HepG2 (cell line): Measurements from ENCODE around the gene ZNF831. TPM values are rescaled to one million over a fixed set of nuclear protein-coding genes. Genes with fewer than 3 reads are reported as not detected.

Experiments
- ATAC-seq: fragments of 200-7000 bp; cut with Tn5 transposase; 3 replicates; pipeline ENCODE4 v1.9.1; 2020; ENCODE audit warnings: mild to moderate bottlenecking, moderate library complexity
- BruUV-seq: library from RNA; stranded (reverse); fragments of 400-500 nt; replicated peaks from 2 replicates; lab custom pipeline; 2021; lab: Mats Ljungman, UMichigan
- CTCF ChIA-PET: fragments of 300-600 bp; formaldehyde crosslinking; extraction: SDS; loops from one replicate; lab custom pipeline; 2021; ENCODE audit warnings: low total read pairs, inconsistent platforms, low intra/inter-chr PET ratio; lab: Yijun Ruan, JAX
- POLR2A ChIA-PET: fragments of 350-600 bp; sonication (Branson Sonifier 250); formaldehyde crosslinking; loops from one replicate; lab custom pipeline; 2020; ENCODE audit warnings: antibody characterized with exemption, inconsistent platforms; lab: Yijun Ruan, JAX
- DNase-seq: peaks from one replicate; pipeline ENCODE4 v3.0.0-alpha.2; 2015; ENCODE audit warnings: low spot score
- FAIRE-seq: peaks from 3 replicates; lab custom pipeline; 2011; peaks lifted over from hg19 to GRCh38; lab: Jason Lieb, UNC
- H2AFZ ChIP-seq: one replicate; pipeline ENCODE4 v1.6.1; 2011; ENCODE audit warnings: low read length, inconsistent platforms
- H3K27ac ChIP-seq: fragments of 300-600 bp; 3 replicates; pipeline ENCODE4 v1.8.0; 2011; ENCODE audit warnings: mixed run types, mild to moderate bottlenecking, mixed read lengths, low read length, inconsistent platforms; ENCODE audit not compliant: insufficient read depth; ENCODE audit errors: extremely low read length
- H3K27me3 ChIP-seq, 2 experiments: fragments of 200-600 bp in 1 of 2; 2 replicates in 1 of 2; 3 replicates in 1 of 2; pipeline versions ENCODE4 v1.6.0 to v1.8.0; 2011; ENCODE audit warnings: low read length in 2 of 2, mild to moderate bottlenecking in 2 of 2, moderate library complexity in 2 of 2, inconsistent platforms in 1 of 2; ENCODE audit not compliant: insufficient read depth in 2 of 2, control insufficient read depth in 1 of 2
- H3K36me3 ChIP-seq, 2 experiments: fragments of 200-600 bp in 1 of 2; replicated peaks in 1 of 2; 2 replicates in 1 of 2; 3 replicates in 1 of 2; pipeline versions ENCODE4 v1.5.1 to v1.8.0; 2011; ENCODE audit warnings: low read length in 2 of 2, inconsistent platforms in 1 of 2; ENCODE audit not compliant: insufficient read depth in 2 of 2, control insufficient read depth in 1 of 2
- H3K4me1 ChIP-seq: 2 replicates; pipeline ENCODE4 v1.5.1; 2012; ENCODE audit warnings: low read length, inconsistent platforms; ENCODE audit not compliant: insufficient read depth
- H3K4me2 ChIP-seq: 2 replicates; pipeline ENCODE4 v1.6.0; 2011; ENCODE audit warnings: low read depth, low read length, inconsistent platforms
- H3K4me3 ChIP-seq, 3 experiments: fragments of 200-600 bp in 1 of 3; sonication (generic), shearing (Covaris generic) in 1 of 3; replicated peaks in 1 of 3; 2 replicates each; pipeline ENCODE4 v1.5.1; 2011 to 2016; ENCODE audit warnings: low read length in 3 of 3, inconsistent platforms in 2 of 3, low read depth in 2 of 3, mild to moderate bottlenecking in 2 of 3, control low read depth in 1 of 3, mixed read lengths in 1 of 3; ENCODE audit not compliant: insufficient read depth in 1 of 3
- H3K79me2 ChIP-seq: one replicate; pipeline ENCODE4 v1.6.1; 2011; ENCODE audit warnings: low read length, inconsistent platforms; ENCODE audit not compliant: insufficient read depth
- H3K9ac ChIP-seq: 2 replicates; pipeline ENCODE4 v1.6.0; 2011; ENCODE audit warnings: mild to moderate bottlenecking, low read depth, low read length, inconsistent platforms; ENCODE audit not compliant: insufficient read depth
- H3K9me3 ChIP-seq: 2 replicates; pipeline ENCODE4 v1.5.1; 2012; ENCODE audit warnings: mild to moderate bottlenecking, low read length
- H4K20me1 ChIP-seq: 2 replicates; pipeline ENCODE4 v1.6.0; 2011; ENCODE audit warnings: inconsistent platforms, mild to moderate bottlenecking, low read length, moderate library complexity; ENCODE audit not compliant: insufficient read depth
- CC2D1A ChIP-seq: sonication (generic); formaldehyde crosslinking; IDR thresholded peaks from 2 replicates; pipeline ENCODE4 v1.8.1; 2023; ENCODE audit warnings: mild to moderate bottlenecking, missing genetic modification reagents
- FOSL2 ChIP-seq: sonication (generic); formaldehyde crosslinking; IDR thresholded peaks from 2 replicates; pipeline ENCODE4 v1.4.0; 2020; ENCODE audit warnings: missing genetic modification reagents
- FOXA3 ChIP-seq: IDR thresholded peaks from 2 replicates; pipeline ENCODE4 v1.6.1; 2016; ENCODE audit warnings: missing genetic modification reagents, missing compliant biosample characterization
- MTA3 ChIP-seq: sonication (generic); formaldehyde crosslinking; IDR thresholded peaks from 2 replicates; pipeline ENCODE4 v1.4.0; 2020; ENCODE audit warnings: missing genetic modification reagents
- RFX5 ChIP-seq: IDR thresholded peaks from 2 replicates; pipeline ENCODE4 v1.6.1; 2011; ENCODE audit warnings: low read depth, low read length, improper control_type of control experiment
- ZBTB7B ChIP-seq: sonication (generic); formaldehyde crosslinking; IDR thresholded peaks from 2 replicates; pipeline ENCODE4 v1.4.0; 2020; ENCODE audit warnings: missing genetic modification reagents
- ZNF280B ChIP-seq: sonication (generic); formaldehyde crosslinking; IDR thresholded peaks from 2 replicates; pipeline ENCODE4 v1.5.0; 2020; ENCODE audit warnings: missing genetic modification reagents, mild to moderate bottlenecking, borderline replicate concordance
- ZNF484 ChIP-seq: sonication (generic); formaldehyde crosslinking; IDR thresholded peaks from 2 replicates; pipeline ENCODE4 v1.5.1; 2020; ENCODE audit warnings: mild to moderate bottlenecking, low read depth, missing genetic modification reagents, borderline replicate concordance
- ZNF510 ChIP-seq: sonication (generic); formaldehyde crosslinking; IDR thresholded peaks from 2 replicates; pipeline ENCODE4 v1.4.0; 2020; ENCODE audit warnings: low read depth, mild to moderate bottlenecking, missing genetic modification reagents
- ZNF83 ChIP-seq: sonication (generic); formaldehyde crosslinking; IDR thresholded peaks from 2 replicates; pipeline ENCODE4 v1.4.0; 2020; ENCODE audit warnings: missing genetic modification reagents, mild to moderate bottlenecking, borderline replicate concordance
- WGBS: methylation state at CpG from one replicate; pipeline ENCODE4 v1.1.6; 2017; ENCODE audit warnings: low lambda C conversion rate; 5-methylcytosine and 5-hydroxymethylcytosine counted together
- in situ Hi-C: cut with HindIII; loops from 2 replicates; pipeline ENCODE4 v1.10.0; 2017; ENCODE audit warnings: low pct_unique_long_range_greater_than_20kb; ENCODE audit not compliant: extremely low pct_ligation_motif_present
- intact Hi-C: fragments of 100-400 bp; cut with micrococcal nuclease; formaldehyde crosslinking; loops from one replicate; pipeline ENCODE4 v1.10.0; 2022; ENCODE audit not compliant: unreplicated experiment
- polyA plus RNA-seq, 8 experiments: library from polyadenylated mRNA; depleted of rRNA in 3 of 8; stranded (reverse) in 7 of 8; unstranded in 1 of 8; fragments of >200 nt; fragmentation: Illumina TruSeq in 4 of 8; extraction: Trizol in 4 of 8; gene quantifications; 2 replicates each; pipeline versions ENCODE4 v1.2.1 to v1.2.3, GENCODE V29; 2011 to 2016; ENCODE audit warnings: low read depth in 4 of 8, missing spikeins in 1 of 8, mixed read lengths in 1 of 8; ENCODE audit not compliant: insufficient read depth in 1 of 8
- total RNA-seq, 5 experiments: library from RNA; depleted of rRNA; stranded (reverse); fragments of >200 nt; fragmentation: Illumina TruSeq; extraction: Trizol; gene quantifications; 2 replicates each; pipeline ENCODE4 v1.2.3, GENCODE V29; 2016; ENCODE audit warnings: low read depth in 1 of 5
- TF ChIP-seq, protein P1 (sequence below): sonication (generic); formaldehyde crosslinking; IDR thresholded peaks from 2 replicates; pipeline ENCODE4 v1.5.1; 2020; ENCODE audit warnings: missing genetic modification reagents, mild to moderate bottlenecking, borderline replicate concordance
- TF ChIP-seq, protein P2 (sequence below): sonication (generic); formaldehyde crosslinking; IDR thresholded peaks from 2 replicates; pipeline ENCODE4 v1.4.0; 2020; ENCODE audit warnings: missing genetic modification reagents
- TF ChIP-seq, protein P3 (sequence below): IDR thresholded peaks from 2 replicates; pipeline ENCODE4 v1.6.1; 2012; ENCODE audit warnings: inconsistent platforms

The ZNF831 gene
- total and polyA plus RNA-seq, 2 of the 13 experiments (the other 11 are each of a cell fraction or from before 2014, with no cell fraction given): not detected

DNA sequence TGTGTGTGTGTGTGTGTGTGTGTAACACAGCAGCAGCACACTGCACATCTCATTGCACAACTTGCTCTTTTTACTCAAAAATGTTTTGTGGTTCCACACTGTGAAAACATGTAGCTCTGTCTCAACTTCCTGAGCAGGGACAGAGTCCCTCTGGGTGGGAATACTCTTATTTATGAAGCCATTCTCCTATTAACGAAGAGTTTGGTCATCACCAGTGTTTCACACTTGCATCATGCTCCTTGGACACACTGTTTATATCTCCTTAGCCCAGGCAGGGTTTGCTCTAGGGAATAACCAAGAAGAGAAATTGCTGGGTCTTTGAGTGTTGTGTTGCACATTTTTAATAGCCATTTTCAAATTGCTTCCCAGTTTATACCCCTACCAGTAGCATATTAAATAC is 53.6 kb downstream of the ZNF831 start (continued):
- TF ChIP-seq, protein P1, sequence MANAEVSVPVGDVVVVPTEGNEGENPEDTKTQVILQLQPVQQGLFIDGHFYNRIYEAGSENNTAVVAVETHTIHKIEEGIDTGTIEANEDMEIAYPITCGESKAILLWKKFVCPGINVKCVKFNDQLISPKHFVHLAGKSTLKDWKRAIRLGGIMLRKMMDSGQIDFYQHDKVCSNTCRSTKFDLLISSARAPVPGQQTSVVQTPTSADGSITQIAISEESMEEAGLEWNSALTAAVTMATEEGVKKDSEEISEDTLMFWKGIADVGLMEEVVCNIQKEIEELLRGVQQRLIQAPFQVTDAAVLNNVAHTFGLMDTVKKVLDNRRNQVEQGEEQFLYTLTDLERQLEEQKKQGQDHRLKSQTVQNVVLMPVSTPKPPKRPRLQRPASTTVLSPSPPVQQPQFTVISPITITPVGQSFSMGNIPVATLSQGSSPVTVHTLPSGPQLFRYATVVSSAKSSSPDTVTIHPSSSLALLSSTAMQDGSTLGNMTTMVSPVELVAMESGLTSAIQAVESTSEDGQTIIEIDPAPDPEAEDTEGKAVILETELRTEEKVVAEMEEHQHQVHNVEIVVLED: no peak
- TF ChIP-seq RFX5: no peak
- no peak for TF ChIP-seq MTA3 (CRISPR knock-in tag)
- TF ChIP-seq CC2D1A (CRISPR knock-in tag): no peak
- no peak for TF ChIP-seq FOXA3 (CRISPR knock-in tag)
- TF ChIP-seq FOSL2 (CRISPR knock-in tag): no peak
- TF ChIP-seq ZNF280B: no peak
- no peak for TF ChIP-seq ZNF510
- TF ChIP-seq ZNF83 (CRISPR knock-in tag): no peak
- TF ChIP-seq, all 625 proteins: peak for 0

GRCh38 chr20:59217794-59218280 is 54.2 kb downstream of the ZNF831 start:
- no TSS peak for BruUV-seq
- Histone ChIP-seq H3K27ac (no peak overlapping the region), H3K79me2 (no peaks in the 10 kb centered on the region), H3K4me2 (no peak overlapping the region), H3K36me3 (no peaks in the 10 kb centered on the region), H3K9ac (no peak overlapping the region), H2AFZ (no peak overlapping the region), H3K9me3 (no peaks in the 10 kb centered on the region), H3K4me3 (no peak overlapping the region), H3K4me1 (peaks cover 3% of the 10 kb centered on the region; the same call in 1 of the 2 replicates), H3K27me3 (peaks cover 2 to 51% of the 10 kb centered on the region in 2 experiments; a peak in 4 of 5 replicates), H4K20me1 (no peaks in the 10 kb centered on the region)
- POLR2A ChIA-PET: no interaction called here
- 0% methylated on average over 2 of the region's 2 CpGs for WGBS
- no peak for DNase-seq
- no peak for FAIRE-seq
- intact Hi-C loops (no loop called here), in situ Hi-C loops (no loop called here)
- no peak for ATAC-seq
- CTCF ChIA-PET: interaction anchor here (0.9 kb wide), 1 partner anchor 348 kb away, joined by 3 read pairs; no protein-coding TSS in a partner anchor
- TF ChIP-seq, protein P2, sequence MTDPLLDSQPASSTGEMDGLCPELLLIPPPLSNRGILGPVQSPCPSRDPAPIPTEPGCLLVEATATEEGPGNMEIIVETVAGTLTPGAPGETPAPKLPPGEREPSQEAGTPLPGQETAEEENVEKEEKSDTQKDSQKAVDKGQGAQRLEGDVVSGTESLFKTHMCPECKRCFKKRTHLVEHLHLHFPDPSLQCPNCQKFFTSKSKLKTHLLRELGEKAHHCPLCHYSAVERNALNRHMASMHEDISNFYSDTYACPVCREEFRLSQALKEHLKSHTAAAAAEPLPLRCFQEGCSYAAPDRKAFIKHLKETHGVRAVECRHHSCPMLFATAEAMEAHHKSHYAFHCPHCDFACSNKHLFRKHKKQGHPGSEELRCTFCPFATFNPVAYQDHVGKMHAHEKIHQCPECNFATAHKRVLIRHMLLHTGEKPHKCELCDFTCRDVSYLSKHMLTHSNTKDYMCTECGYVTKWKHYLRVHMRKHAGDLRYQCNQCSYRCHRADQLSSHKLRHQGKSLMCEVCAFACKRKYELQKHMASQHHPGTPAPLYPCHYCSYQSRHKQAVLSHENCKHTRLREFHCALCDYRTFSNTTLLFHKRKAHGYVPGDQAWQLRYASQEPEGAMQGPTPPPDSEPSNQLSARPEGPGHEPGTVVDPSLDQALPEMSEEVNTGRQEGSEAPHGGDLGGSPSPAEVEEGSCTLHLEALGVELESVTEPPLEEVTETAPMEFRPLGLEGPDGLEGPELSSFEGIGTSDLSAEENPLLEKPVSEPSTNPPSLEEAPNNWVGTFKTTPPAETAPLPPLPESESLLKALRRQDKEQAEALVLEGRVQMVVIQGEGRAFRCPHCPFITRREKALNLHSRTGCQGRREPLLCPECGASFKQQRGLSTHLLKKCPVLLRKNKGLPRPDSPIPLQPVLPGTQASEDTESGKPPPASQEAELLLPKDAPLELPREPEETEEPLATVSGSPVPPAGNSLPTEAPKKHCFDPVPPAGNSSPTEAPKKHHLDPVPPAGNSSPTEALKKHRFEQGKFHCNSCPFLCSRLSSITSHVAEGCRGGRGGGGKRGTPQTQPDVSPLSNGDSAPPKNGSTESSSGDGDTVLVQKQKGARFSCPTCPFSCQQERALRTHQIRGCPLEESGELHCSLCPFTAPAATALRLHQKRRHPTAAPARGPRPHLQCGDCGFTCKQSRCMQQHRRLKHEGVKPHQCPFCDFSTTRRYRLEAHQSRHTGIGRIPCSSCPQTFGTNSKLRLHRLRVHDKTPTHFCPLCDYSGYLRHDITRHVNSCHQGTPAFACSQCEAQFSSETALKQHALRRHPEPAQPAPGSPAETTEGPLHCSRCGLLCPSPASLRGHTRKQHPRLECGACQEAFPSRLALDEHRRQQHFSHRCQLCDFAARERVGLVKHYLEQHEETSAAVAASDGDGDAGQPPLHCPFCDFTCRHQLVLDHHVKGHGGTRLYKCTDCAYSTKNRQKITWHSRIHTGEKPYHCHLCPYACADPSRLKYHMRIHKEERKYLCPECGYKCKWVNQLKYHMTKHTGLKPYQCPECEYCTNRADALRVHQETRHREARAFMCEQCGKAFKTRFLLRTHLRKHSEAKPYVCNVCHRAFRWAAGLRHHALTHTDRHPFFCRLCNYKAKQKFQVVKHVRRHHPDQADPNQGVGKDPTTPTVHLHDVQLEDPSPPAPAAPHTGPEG (CRISPR knock-in tag): no peak
- TF ChIP-seq ZNF484 (no peak), ZBTB7B (CRISPR knock-in tag) (no peak)
- TF ChIP-seq, protein P3, sequence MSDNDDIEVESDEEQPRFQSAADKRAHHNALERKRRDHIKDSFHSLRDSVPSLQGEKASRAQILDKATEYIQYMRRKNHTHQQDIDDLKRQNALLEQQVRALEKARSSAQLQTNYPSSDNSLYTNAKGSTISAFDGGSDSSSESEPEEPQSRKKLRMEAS: no peak
